Measurements from ENCODE around the gene RADIL.

- TF ChIP-seq CTCF (optimal IDR thresholded peaks at IDR 0.05 in 1 of 3, IDR thresholded peaks at IDR 0.05 in 1 of 3, conservative IDR thresholded peaks at IDR 0.05 in 1 of 3; ENCODE audit: extremely low read depth in 1 of 3, insufficient read depth in 2 of 3, low read length in 3 of 3) (no peak), EZH2 (IDR thresholded peaks at IDR 0.05; ENCODE audit: low read length) (no peak)
These were observed 122.6 kb downstream of the RADIL start for GRCh38 chr7:4760952-4761351.

Data from keratinocyte (primary cell).